Measurements from ENCODE around the gene RPS10. TPM values are rescaled to one million over a fixed set of nuclear protein-coding genes. Genes with fewer than 3 reads are reported as not detected.

RPS10 gene
- total RNA-seq, result 1,000 to 10,000 TPM in 3 of 4 donors, 100 to 1,000 TPM in 1; 983 to 4,649 (median 2,673) TPM

DNA sequence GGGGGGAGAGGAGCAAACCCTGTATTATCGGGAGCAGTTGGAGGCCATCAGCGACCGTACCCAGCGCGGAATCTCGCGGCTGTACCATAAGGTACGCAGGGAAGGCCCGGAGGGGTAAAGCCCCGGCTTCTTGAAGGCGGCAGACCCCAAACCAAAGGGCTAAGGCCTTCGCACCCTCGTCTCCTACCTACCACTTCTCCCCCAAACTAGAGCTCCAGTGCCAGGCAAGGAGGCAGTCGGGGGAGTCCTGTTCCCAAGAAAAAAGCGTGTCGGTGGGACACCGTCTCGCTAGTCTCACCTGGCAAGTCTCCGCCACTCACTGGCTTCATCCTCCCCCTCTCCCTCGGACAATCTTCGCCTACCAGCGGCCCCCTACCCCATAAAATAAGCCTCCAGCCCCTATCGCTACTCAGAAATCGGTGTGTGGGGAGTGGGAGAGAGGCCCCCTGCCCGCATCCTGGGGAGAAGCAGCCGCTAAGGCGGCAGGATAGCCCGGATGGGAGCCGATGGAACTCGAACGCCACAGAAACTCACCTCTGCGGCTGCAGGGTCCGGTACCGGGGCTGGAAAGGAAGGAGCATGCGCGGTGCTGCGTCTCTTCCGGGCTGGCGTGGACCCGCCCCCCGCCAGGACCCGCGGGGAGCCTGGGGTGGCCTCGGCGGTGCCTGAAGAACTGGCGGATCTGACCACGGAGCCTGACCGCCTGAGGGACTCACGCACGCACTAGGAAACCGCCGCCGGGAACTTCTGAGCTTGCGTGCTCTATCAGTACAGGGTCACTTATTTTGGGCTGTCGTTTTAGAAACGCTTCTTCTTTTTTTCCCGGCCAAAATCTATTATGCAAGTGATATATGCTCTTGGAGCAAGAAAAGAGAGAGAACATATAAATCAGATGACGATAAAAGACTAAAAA is at the start of gene RPS10:
TSS of gene RPS10 (minus strand) at position 572 of the 913 bp plus-strand sequence. CDS start 848 bp downstream, outside the sequence.
- peaks cover 18 to 42% (median 35%) of the 10 kb centered on the region in 3 donors for H3K36me3 ChIP-seq

DNA sequence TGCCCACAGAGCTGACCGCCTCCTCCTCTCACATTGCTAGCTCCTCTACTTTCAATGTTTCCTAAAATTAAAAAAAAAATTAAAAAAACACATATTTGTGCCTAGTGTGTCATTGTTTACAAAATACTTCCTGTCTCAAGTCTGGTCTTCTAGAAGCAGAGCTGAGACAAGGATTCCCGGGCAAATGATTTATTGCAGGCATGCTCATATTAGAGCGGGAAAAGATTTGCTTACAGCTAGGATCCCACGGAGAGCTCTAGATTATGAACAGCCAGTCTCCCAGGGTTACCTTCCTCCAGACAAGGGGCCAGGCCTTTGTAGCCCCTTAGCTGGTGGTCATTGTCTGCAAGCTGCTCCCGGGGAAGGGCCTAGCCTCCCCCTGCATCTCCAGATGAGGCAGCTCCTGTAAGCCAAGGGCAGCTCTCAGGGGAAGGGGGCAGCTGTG is 49.4 kb upstream of the RPS10 start:
- no peaks in the 10 kb centered on the region for H3K36me3 ChIP-seq
- no peak overlapping the region for H3K27ac ChIP-seq
- H3K9me3 ChIP-seq, result no peaks in the 10 kb centered on the region
- no peaks in the 10 kb centered on the region for H3K4me1 ChIP-seq
- peaks cover 0 to 4% (median 0%) of the 10 kb centered on the region in 4 donors for H3K27me3 ChIP-seq
- TF ChIP-seq POLR2A (IDR thresholded peaks at IDR 0.05), result no peak
- TF ChIP-seq, protein P1, sequence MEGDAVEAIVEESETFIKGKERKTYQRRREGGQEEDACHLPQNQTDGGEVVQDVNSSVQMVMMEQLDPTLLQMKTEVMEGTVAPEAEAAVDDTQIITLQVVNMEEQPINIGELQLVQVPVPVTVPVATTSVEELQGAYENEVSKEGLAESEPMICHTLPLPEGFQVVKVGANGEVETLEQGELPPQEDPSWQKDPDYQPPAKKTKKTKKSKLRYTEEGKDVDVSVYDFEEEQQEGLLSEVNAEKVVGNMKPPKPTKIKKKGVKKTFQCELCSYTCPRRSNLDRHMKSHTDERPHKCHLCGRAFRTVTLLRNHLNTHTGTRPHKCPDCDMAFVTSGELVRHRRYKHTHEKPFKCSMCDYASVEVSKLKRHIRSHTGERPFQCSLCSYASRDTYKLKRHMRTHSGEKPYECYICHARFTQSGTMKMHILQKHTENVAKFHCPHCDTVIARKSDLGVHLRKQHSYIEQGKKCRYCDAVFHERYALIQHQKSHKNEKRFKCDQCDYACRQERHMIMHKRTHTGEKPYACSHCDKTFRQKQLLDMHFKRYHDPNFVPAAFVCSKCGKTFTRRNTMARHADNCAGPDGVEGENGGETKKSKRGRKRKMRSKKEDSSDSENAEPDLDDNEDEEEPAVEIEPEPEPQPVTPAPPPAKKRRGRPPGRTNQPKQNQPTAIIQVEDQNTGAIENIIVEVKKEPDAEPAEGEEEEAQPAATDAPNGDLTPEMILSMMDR (IDR thresholded peaks at IDR 0.05), result no peak
- no peak overlapping the region for H3K4me3 ChIP-seq
- WGBS, 2 donors, result 53 to 63% methylated on average over 4 to 5 of the region's 5 CpGs
- no peak for DNase-seq
- intact Hi-C loops (cut with DNase I), result no loop called here

More for the DNA sequence above, at the start of gene RPS10:
- intact Hi-C loops (cut with DNase I), result no loop called here
- Histone ChIP-seq H3K9me3 (no peaks in the 10 kb centered on the region), H3K4me1 (peaks cover 14 to 44% (median 25%) of the 10 kb centered on the region in 3 donors), H3K27ac (peak within 1 kb of the TSS; percentile 79 to 91 (median 85)), H3K4me3 (peak within 1 kb of the TSS; percentile 52 to 80 (median 71)), H3K27me3 (no peaks in the 10 kb centered on the region)
- peak in 2 of 4 donors; percentile 79 to 86 for TF ChIP-seq POLR2A (IDR thresholded peaks at IDR 0.05)
- TF ChIP-seq, protein P1 (IDR thresholded peaks at IDR 0.05), result peak in 2 of 6 experiments; percentile 6 to 7
- WGBS, 2 donors, result 0% methylated on average over 13 to 48 of the region's 58 CpGs
- DNase-seq, result peak; percentile 54

- Histone ChIP-seq H3K27me3 (peaks cover 0 to 4% (median 0%) of the 10 kb centered on the region in 4 donors), H3K36me3 (no peaks in the 10 kb centered on the region), H3K27ac (no peak overlapping the region), H3K4me3 (no peak overlapping the region), H3K4me1 (no peaks in the 10 kb centered on the region), H3K9me3 (no peaks in the 10 kb centered on the region)
- 79 to 88% methylated on average over 2 of the region's 2 CpGs for WGBS, 2 donors
- TF ChIP-seq, protein P1 (IDR thresholded peaks at IDR 0.05), result no peak
- TF ChIP-seq POLR2A (IDR thresholded peaks at IDR 0.05), result no peak
- no peak for DNase-seq
- intact Hi-C loops (cut with DNase I), result no loop called here
Observed at GRCh38 chr6:34474754-34475153, 48.9 kb upstream of the RPS10 start.

- H3K9me3 ChIP-seq, result no peaks in the 10 kb centered on the region
- no peak for DNase-seq
- H3K27me3 ChIP-seq, result peaks cover 0 to 4% (median 0%) of the 10 kb centered on the region in 4 donors
- TF ChIP-seq, protein P1 (IDR thresholded peaks at IDR 0.05), result no peak
- TF ChIP-seq POLR2A (IDR thresholded peaks at IDR 0.05), result no peak
- 75 to 79% methylated on average over 1 of the region's 1 CpG for WGBS, 2 donors
- no peaks in the 10 kb centered on the region for H3K4me1 ChIP-seq
- no peaks in the 10 kb centered on the region for H3K36me3 ChIP-seq
- intact Hi-C loops (cut with DNase I), result no loop called here
- no peak overlapping the region for H3K27ac ChIP-seq
- H3K4me3 ChIP-seq, result no peak overlapping the region
Observed at GRCh38 chr6:34473967-34474366, 48.1 kb upstream of the RPS10 start.

DNA sequence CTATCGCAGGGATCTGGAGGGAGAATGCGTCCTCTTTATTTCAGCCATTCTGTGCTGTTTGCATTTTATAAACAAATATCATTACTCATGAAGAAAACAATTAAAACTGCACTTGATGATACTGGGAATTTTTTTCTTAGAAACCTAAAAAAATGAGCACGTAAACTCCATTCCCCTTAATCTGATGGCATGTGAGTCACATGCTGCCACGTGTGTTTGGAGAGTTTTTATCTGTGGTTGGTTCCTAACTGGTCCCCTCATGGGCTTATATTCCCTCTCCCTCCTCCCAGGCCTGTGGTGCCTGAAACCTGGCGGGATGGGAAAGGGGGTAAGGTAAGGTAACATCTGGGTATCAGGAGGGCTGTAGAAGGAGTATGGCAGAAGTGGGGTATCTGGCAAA is 46.6 kb upstream of the RPS10 start:
- DNase-seq, result no peak
- no peak for TF ChIP-seq POLR2A (IDR thresholded peaks at IDR 0.05)
- TF ChIP-seq, protein P1 (IDR thresholded peaks at IDR 0.05), result no peak
- intact Hi-C loops (cut with DNase I), result no loop called here
- H3K4me1 ChIP-seq, result no peaks in the 10 kb centered on the region
- peaks cover 0 to 8% (median 0%) of the 10 kb centered on the region in 4 donors for H3K27me3 ChIP-seq
- H3K9me3 ChIP-seq, result no peaks in the 10 kb centered on the region
- H3K4me3 ChIP-seq, result no peak overlapping the region
- 78 to 83% methylated on average over 4 of the region's 5 CpGs for WGBS, 2 donors
- H3K36me3 ChIP-seq, result no peaks in the 10 kb centered on the region
- H3K27ac ChIP-seq, result no peak overlapping the region
